Neuronal stem cell (in vitro differentiated cells): ENCODE measurements around the gene CTSF. TPM values are rescaled to one million over a fixed set of nuclear protein-coding genes. Genes with fewer than 3 reads are reported as not detected.

ENCODE experiments used
- DNase-seq: peaks from one replicate; pipeline ENCODE4 v3.0.0-alpha.2; 2013; ENCODE audit warnings: low spot score
- H2AFZ ChIP-seq: one replicate; pipeline ENCODE4 v1.6.1; 2013; ENCODE audit warnings: mild to moderate bottlenecking, low read length, inconsistent platforms
- H2AK5ac ChIP-seq: 2 replicates; pipeline ENCODE4 v1.6.1; 2013; ENCODE audit warnings: low read depth, mild to moderate bottlenecking, inconsistent platforms, low read length, moderate library complexity, mixed read lengths
- H2BK120ac ChIP-seq: 2 replicates; pipeline ENCODE4 v1.6.1; 2013; ENCODE audit warnings: low read depth, mild to moderate bottlenecking, inconsistent platforms, low read length, moderate library complexity, mixed read lengths
- H2BK12ac ChIP-seq: one replicate; pipeline ENCODE4 v1.6.1; 2013; ENCODE audit warnings: low read length, inconsistent platforms
- H2BK15ac ChIP-seq: 2 replicates; pipeline ENCODE4 v1.6.1; 2013; ENCODE audit warnings: mild to moderate bottlenecking, low read length, inconsistent platforms, mixed read lengths
- H2BK5ac ChIP-seq: one replicate; pipeline ENCODE4 v1.6.1; 2013; ENCODE audit warnings: inconsistent platforms, mild to moderate bottlenecking, low read length, moderate library complexity
- H3K14ac ChIP-seq: one replicate; pipeline ENCODE4 v1.6.1; 2013; ENCODE audit warnings: low read length, inconsistent platforms
- H3K18ac ChIP-seq: 2 replicates; pipeline ENCODE4 v1.6.1; 2013; ENCODE audit warnings: low read length, inconsistent platforms
- H3K23ac ChIP-seq: 2 replicates; pipeline ENCODE4 v1.6.1; 2013; ENCODE audit warnings: low read depth, mild to moderate bottlenecking, mixed read lengths, low read length, inconsistent platforms; ENCODE audit not compliant: poor library complexity
- H3K27ac ChIP-seq: replicated peaks from 3 replicates; pipeline ENCODE4 v1.5.1; 2013; ENCODE audit warnings: low read length, inconsistent platforms
- H3K27me3 ChIP-seq, 3 experiments: 2 replicates each; pipeline ENCODE4 v1.6.1; 2013; ENCODE audit warnings: low read length in 3 of 3, mild to moderate bottlenecking in 2 of 3, inconsistent platforms in 1 of 3, low read depth in 1 of 3, mixed read lengths in 1 of 3, moderate library complexity in 1 of 3; ENCODE audit not compliant: control insufficient read depth in 3 of 3, insufficient read depth in 3 of 3
- H3K36me3 ChIP-seq, 2 donors: replicated peaks in 1 of 2; 2 replicates each; pipeline ENCODE4 v1.6.1; 2013; ENCODE audit warnings: low read length in 2 of 2; ENCODE audit not compliant: control insufficient read depth in 2 of 2, insufficient read depth in 2 of 2
- H3K4ac ChIP-seq: 2 replicates; pipeline ENCODE4 v1.6.1; 2013; ENCODE audit warnings: inconsistent platforms, mild to moderate bottlenecking, low read length, moderate library complexity
- H3K4me1 ChIP-seq, 2 donors: 1 replicate in 1 of 2; 2 replicates in 1 of 2; pipeline ENCODE4 v1.6.1; 2013; ENCODE audit warnings: low read length in 2 of 2, low read depth in 1 of 2; ENCODE audit not compliant: control insufficient read depth in 2 of 2, insufficient read depth in 1 of 2
- H3K4me2 ChIP-seq: one replicate; pipeline ENCODE4 v1.6.1; 2013; ENCODE audit warnings: mild to moderate bottlenecking, low read length, inconsistent platforms; ENCODE audit not compliant: insufficient read depth, poor library complexity, severe bottlenecking
- H3K4me3 ChIP-seq, 2 donors: 2 replicates each; pipeline ENCODE4 v1.5.1; 2013; ENCODE audit warnings: low read length in 2 of 2, mild to moderate bottlenecking in 2 of 2, inconsistent platforms in 1 of 2, moderate library complexity in 1 of 2
- H3K79me1 ChIP-seq: one replicate; pipeline ENCODE4 v1.6.1; 2013; ENCODE audit warnings: low read depth, mild to moderate bottlenecking, inconsistent platforms, low read length, moderate library complexity
- H3K9ac ChIP-seq: one replicate; pipeline ENCODE4 v1.6.1; 2013; ENCODE audit warnings: mild to moderate bottlenecking, low read depth, low read length, inconsistent platforms; ENCODE audit not compliant: poor library complexity
- H3K9me3 ChIP-seq, 2 donors: replicated peaks in 1 of 2; 2 replicates each; pipeline versions ENCODE3 to v1.6.1; 2013; ENCODE audit warnings: low read length in 2 of 2, mild to moderate bottlenecking in 2 of 2, inconsistent platforms in 1 of 2, low read depth in 1 of 2, mixed read lengths in 1 of 2, moderate library complexity in 1 of 2; ENCODE audit not compliant: control insufficient read depth in 2 of 2, insufficient read depth in 1 of 2
- H4K8ac ChIP-seq: one replicate; pipeline ENCODE4 v1.6.1; 2013; ENCODE audit warnings: low read depth, mild to moderate bottlenecking, inconsistent platforms, low read length, moderate library complexity
- H4K91ac ChIP-seq: one replicate; pipeline ENCODE4 v1.6.1; 2013; ENCODE audit warnings: low read length, low read depth, mild to moderate bottlenecking, inconsistent platforms; ENCODE audit not compliant: poor library complexity
- WGBS, 2 donors: extraction: QIAGEN DNeasy Blood & Tissue Kit; methylation state at CpG; one replicate each; pipeline ENCODE4 v1.1.7; 2013; ENCODE audit warnings: missing lambda C conversion rate in 2 of 2, mixed read lengths in 1 of 2; ENCODE audit not compliant: insufficient read length in 2 of 2, insufficient replicate concordance in 1 of 2; ENCODE audit errors: extremely low coverage in 2 of 2; 5-methylcytosine and 5-hydroxymethylcytosine counted together
- small RNA-seq: library from polyadenylated mRNA; stranded (forward); fragments of <200 nt; extraction: miRNeasy Mini kit (QIAGEN cat#:217004); gene quantifications from one replicate; pipeline ENCODE3, GENCODE V24; 2013; ENCODE audit not compliant: insufficient read depth

Gene CTSF

DNA sequence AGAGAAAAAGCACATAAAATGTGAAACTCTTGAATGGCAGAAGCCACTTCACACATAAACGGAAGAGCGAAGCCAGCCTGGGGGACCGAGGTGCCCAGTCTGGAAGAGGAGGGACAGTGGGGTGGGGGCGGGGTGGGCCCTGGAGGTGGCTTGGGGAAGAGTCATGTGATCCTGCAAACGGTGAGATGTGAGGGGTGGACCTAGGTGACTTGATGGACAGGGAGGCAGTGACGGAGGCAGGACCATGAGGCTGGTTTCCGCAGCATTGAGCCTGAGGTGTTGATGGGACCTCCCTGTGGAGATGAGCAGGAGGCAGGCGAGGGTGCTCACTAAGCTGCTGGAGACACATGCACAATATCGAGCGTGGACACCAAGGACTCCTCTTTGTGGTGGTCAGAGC, 39.3 kb downstream of the CTSF start:
- Histone ChIP-seq H3K14ac (no peak overlapping the region), H2AFZ (no peak overlapping the region), H2BK120ac (no peak overlapping the region), H3K18ac (peak overlapping the region; percentile 57), H3K4me1 (no peaks in the 10 kb centered on the region), H3K27ac (no peak overlapping the region), H3K27me3 (no peaks in the 10 kb centered on the region), H2BK5ac (no peak overlapping the region), H2AK5ac (no peak overlapping the region), H4K8ac (peak overlapping the region; percentile 72), H3K4me3 (no peak overlapping the region), H3K23ac (no peak overlapping the region), H3K4ac (no peak overlapping the region), H3K4me2 (no peak overlapping the region), H3K9me3 (no peaks in the 10 kb centered on the region), H2BK15ac (no peak overlapping the region), H3K79me1 (peaks cover 3% of the 10 kb centered on the region), H2BK12ac (no peak overlapping the region), H3K9ac (no peak overlapping the region), H4K91ac (no peak overlapping the region), H3K36me3 (peaks cover 20 to 28% of the 10 kb centered on the region in 2 donors)
- DNase-seq, result no peak
- WGBS, 2 donors, result no CpG with 5 or more reads among the region's 10 CpGs

DNA sequence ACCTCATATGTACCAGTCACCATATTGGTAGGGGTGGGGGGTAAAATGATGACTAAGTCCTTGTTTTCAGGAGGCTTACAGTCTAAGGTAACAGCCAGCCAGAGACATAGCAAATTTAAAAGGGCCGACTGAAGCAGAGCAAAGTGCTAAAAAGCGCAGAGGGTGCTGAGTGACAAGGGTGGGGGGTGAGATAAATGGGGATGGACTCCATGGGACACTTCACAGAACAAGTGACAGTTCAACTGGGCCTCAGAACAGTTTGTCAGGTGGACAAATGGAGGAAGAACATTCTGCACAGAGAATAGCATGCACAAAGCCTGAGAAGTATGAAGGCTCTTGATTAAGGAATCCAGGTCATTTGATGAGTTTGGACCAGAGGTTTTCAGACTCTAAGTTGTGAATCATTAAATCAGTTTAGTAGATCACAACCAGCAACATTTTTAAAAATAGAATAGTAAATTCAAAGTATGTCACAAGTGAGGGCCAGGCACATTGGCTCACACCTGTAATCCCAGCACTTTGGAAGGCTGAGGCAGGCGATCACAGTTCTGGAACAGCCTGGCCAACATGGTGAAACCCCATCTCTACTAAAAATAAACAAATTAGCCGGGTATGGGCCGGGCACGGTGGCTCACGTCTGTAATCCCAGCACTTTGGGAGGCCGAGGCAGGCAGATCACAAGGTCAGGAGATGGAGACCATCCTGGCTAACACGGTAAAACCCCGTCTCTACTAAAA, 43.9 kb downstream of the CTSF start:
- WGBS, 2 donors, result no CpG with 5 or more reads among the region's 10 CpGs

DNA sequence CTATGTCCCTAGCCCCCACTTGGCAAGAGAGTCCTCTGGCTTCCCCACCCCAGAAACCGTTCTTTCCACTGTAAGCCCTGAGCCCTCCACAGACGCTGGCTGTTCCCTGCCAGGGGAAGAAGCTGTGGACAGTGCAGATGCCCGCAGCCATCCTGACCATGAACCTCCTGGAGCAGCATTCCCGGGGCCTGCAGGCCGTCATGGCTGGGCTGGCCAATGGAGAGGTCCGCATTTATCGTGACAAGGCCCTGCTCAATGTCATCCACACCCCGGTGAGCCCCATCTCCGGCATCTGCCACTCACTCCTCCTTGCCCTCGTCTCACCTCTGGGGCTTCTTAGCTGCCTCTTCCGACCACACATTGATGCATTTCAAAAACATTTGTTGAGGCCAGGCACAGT, 44.8 kb downstream of the CTSF start:
- H3K36me3 ChIP-seq, result peaks cover 27 to 58% of the 10 kb centered on the region in 2 donors
- H3K27me3 ChIP-seq, result no peaks in the 10 kb centered on the region
- no peak overlapping the region for H2AK5ac ChIP-seq
- H3K4me2 ChIP-seq, result no peak overlapping the region
- H3K79me1 ChIP-seq, result no peaks in the 10 kb centered on the region
- no peak overlapping the region for H4K8ac ChIP-seq
- DNase-seq, result no peak
- no peak overlapping the region for H3K9ac ChIP-seq
- H2BK5ac ChIP-seq, result no peak overlapping the region
- WGBS, 2 donors, result no CpG with 5 or more reads among the region's 11 CpGs
- peak overlapping the region; percentile 38 for H3K14ac ChIP-seq
- no peak overlapping the region for H2BK15ac ChIP-seq
- H3K23ac ChIP-seq, result peak overlapping the region; percentile 55
- no peak overlapping the region for H3K18ac ChIP-seq
- peak overlapping the region; percentile 31 for H2BK120ac ChIP-seq
- no peaks in the 10 kb centered on the region for H3K4me1 ChIP-seq
- H3K4me3 ChIP-seq, result no peak overlapping the region
- H3K27ac ChIP-seq, result no peak overlapping the region
- no peak overlapping the region for H2AFZ ChIP-seq
- H3K9me3 ChIP-seq, result no peaks in the 10 kb centered on the region
- no peak overlapping the region for H2BK12ac ChIP-seq
- H4K91ac ChIP-seq, result no peak overlapping the region
- H3K4ac ChIP-seq, result no peak overlapping the region

More for the DNA sequence above, 43.9 kb downstream of the CTSF start:
- Histone ChIP-seq H3K23ac (no peak overlapping the region), H2BK12ac (no peak overlapping the region), H3K4me1 (no peaks in the 10 kb centered on the region), H3K27ac (no peak overlapping the region), H2BK120ac (no peak overlapping the region), H3K14ac (no peak overlapping the region), H2AK5ac (no peak overlapping the region), H3K4me2 (no peak overlapping the region), H2BK5ac (no peak overlapping the region), H3K18ac (no peak overlapping the region), H2BK15ac (no peak overlapping the region), H3K4me3 (no peak overlapping the region), H2AFZ (no peak overlapping the region), H4K8ac (no peak overlapping the region), H3K79me1 (no peaks in the 10 kb centered on the region), H4K91ac (no peak overlapping the region), H3K4ac (no peak overlapping the region), H3K27me3 (no peaks in the 10 kb centered on the region), H3K9ac (no peak overlapping the region), H3K36me3 (peaks cover 27 to 50% of the 10 kb centered on the region in 2 donors), H3K9me3 (no peaks in the 10 kb centered on the region)
- DNase-seq, result no peak

Small RNA genes within 50 kb of the gene (small RNA-seq; reads per million reads assigned to genes)
- not detected for gene RNU4-39P
